ENCODE data around the gene RNF10.
"Not testable (repeated sequence)": the region's sequence is repeated elsewhere in the genome, so short reads cannot be mapped to it uniquely, and the experiment has no call there.

RNF10 gene

DNA sequence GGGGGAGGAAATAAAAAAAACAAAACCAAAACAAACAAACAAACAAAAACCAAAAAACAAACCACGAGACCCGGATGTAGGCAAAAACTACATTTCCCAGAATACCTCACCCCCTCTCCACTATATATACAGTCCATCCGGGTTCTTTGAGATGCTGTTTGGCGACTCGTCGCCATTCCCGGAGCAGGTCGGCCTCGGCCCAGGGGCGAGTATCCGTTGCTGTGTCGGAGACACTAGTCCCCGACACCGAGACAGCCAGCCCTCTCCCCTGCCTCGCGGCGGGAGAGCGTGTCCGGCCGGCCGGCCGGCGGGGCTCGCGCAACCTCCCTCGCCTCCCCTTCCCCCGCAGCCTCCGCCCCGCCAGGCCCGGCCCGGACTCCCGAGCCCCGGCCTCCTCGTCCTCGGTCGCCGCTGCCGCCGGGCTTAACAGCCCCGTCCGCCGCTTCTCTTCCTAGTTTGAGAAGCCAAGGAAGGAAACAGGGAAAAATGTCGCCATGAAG is at the start of gene RNF10:
Gene RNF10 (plus strand): TSS at position 154 of the 500 bp plus-strand sequence. CDS start 456 bp downstream, outside the sequence.
- DNase-seq (ENCODE audit: low read depth in 2 of 2, low spot score in 1 of 2): peak; percentile 38 to 47

DNA sequence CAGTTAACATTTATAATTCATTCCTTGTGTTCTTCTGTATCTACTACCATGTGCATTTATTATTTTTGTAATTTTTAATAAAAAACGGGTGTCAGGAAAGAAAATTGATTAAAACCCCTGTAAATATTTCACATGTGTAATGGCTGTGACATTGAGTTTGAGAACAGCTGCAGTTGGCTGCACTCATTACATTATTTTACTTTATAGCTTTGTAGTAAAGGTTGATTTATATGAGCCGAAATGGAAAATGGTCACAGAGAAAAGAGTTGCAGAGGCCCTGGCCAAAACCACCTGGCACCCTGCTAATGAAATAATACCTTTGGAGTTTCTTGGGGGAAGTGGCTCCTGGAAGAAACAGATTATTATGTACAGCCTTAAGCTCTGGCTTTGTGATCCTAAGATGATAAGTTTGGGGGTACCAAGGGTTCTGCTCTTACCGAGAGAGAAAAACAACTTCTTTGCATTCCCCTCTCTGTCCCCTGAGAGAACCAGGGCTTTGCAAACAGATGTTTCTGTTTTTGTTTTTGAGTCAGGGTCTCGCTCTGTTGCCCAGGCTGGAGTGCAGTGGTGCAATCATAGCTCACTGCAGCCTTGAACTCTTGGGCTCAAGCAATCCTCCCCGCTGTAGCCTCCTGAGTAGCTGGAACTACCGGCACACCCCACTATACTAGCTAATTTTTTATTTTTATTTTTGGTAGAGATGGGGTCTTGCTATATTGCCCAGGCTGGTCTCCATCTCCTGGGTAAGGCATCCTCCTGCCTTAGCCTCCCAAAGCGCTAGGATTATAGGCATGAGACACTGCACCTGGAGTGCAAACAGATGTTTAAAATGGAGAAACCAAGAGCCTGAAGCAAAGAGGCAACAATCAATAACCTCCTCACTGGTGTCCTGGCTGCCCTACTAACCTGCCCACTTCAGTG is 47.9 kb upstream of the RNF10 start:
- DNase-seq (ENCODE audit: low read depth in 2 of 2, low spot score in 1 of 2): no peak

DNA sequence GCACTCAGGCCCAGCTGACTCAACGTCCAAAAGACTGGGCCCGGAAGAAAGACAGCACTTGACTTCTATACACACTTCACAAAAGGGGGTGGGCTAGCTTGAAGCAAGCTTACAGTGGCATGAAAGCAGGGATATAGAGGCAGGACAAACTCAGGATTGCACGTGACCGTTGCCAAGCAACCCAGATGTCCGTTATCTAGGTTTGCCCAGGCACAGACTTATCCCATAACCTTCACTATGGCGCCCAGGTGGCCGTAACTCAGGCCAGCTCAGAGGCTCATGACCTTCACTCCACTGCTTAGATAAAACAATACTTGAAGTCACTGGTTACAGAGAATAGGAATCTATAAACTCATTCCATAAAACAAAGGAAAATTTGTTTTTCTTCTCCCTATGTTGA is 46.6 kb upstream of the RNF10 start:
- DNase-seq (ENCODE audit: low read depth in 2 of 2, low spot score in 1 of 2): not testable (repeated sequence)

DNA sequence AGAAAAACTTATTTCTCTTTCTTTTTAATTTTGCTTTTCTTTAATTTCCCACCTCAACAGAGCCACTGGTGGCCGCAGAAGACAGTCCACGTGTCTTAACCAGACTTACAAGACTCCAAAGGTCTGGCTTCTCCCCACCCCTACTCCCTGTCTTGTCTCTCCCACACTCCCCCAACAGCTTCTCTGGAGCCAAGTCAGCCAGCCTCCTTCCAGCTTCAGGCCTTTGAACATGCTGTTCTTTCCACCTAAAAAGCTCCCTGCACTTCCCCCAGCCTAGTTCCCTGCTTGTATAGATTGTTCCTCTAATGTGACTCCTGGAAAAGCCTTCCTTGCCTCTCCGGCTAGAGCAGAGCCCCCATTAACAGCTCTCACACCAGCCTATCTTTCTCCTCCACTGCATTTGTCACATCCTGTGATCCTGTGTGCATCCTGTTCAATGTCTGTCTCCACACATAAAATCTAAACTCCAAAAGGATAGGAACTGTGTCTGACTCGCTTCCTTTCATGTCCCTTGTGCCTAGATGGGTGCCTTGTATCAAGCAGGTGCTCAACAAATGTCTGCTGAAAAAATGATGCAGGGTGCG is 46.0 kb upstream of the RNF10 start:
- DNase-seq (ENCODE audit: low read depth in 2 of 2, low spot score in 1 of 2): no peak

DNA sequence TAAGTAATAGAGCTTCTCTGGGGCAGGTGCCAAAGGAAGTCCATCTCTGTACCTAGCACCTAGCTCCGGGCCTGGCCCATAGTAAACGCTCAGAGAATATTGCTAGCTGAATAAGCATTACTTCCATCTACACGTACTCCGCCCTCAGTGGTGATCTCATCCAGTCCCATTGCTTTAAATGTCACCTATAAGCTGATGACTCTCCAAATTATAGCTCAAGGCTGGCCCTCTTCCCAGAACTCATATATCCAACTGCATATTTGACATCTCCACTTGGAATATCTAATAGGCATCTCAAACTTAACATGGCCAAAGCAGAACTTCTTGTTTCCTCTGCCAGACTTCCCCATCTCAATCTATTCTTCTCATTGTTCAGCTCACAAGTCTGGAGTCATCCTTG is 45.1 kb upstream of the RNF10 start:
- no peak for DNase-seq (ENCODE audit: low read depth in 2 of 2, low spot score in 1 of 2)

DNA sequence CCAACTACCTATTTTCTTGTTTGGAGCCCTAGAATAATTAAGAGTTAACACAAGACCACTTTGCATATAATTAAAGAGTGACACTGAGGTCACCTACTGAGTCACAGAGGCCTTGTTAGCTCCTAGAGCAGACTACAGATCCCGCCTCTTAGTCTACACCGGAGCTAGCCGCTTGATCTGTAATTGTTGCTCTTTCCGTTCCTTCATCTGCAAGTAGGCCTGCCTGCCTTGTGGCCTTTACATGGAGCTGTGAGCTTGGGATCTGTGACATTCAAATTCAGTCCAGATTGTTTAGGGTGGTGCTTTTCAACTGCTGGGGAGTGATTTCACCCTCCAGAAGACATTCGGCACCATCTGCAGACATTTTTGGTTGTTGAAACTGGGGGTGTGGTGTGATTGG is 43.8 kb upstream of the RNF10 start:
- no peak for DNase-seq (ENCODE audit: low read depth in 2 of 2, low spot score in 1 of 2)

DNA sequence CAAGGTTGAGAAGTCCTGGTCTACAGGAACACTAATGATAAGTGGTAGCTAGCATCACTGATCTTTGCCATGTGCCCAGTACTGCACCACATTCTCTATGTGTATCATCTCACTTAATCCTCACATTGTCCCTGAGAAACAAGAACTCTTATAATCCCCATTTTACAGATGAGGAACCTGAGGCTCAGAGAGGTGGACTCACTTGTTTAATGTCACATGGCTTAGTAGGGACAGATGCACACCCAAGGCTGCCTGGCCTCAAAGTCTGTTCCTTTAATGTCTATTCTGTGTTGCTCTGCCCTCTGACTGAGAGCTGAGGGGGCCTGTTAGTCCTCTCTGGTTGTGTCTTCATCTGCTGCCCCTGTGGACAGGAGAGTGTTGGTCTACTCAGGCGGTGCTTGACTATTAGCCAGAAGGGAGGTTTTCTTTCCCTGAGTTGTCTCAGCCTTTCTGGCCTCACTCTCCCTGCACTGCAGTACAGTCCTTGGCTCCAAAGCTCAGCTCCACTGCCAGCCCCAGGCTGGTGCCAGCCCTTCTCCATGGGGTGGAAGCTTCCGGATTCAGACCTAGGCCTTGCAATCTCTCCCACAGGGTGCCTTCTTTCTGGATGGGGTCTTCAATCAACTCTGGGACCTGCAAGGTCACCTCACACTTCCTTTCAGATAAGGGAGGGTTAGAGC is 43.2 kb upstream of the RNF10 start:
- no peak for DNase-seq (ENCODE audit: low read depth in 2 of 2, low spot score in 1 of 2)

DNA sequence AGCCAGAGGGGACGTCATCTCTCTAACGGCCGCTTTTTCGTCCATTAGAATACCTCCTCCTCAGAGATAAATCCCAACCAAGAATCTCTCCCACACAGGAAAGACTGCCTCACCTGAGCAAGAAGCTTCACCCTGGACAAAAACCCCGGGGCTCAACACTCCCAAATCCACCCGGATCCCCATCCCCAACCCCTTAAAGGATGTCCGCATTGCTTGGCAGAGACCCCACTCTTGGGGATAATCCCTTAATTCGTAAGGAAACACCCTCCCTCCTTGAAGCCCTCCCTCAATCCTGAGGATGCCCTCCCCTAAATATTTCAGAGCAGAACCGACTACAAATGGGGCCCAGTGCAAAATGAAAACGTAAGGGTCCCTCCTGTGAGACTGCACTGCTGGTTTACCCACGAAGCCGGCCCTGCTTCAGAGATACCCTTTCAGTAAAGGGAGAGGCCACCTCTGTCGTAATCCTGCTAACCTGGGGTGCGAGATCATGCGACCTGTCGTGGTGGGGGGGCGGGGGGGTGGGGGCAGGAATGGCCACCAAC is 38.9 kb upstream of the RNF10 start:
- no peak for DNase-seq (ENCODE audit: low read depth in 2 of 2, low spot score in 1 of 2)

DNA sequence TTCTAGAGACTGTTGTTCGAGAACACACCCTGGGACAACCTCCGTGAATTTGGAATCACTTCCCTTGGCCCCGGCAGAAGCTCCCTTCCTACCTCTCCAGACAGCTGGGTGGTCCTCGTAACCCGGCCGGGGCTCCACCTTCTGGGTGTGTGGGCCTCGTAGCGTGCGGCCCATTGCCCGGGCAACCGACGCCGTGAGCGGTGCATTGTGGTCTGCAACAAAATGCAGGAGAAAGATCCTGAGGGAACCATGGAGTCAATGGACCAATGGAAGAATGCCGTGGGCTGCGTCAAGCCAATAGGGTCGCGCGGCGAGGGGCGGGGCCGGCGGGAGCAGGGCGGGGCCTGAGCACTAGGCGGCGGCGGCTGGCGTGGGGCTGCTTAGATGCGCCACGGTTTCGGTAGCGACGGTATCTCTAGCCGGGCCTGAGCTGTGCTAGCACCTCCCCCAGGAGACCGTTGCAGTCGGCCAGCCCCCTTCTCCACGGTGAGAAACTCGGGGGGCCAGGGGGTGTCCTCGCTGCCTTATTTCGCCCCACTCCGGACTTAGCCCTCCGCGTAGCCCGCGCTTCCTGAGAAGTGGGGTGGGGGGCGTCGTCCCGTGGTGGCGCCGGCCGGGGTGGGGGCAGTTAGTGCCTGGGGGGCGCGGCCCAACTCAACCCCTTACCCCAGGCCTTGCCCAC is 38.3 kb upstream of the RNF10 start, which contains the start of gene DYNLL1:
Gene DYNLL1 (plus strand): TSS at position 383 of the 682 bp plus-strand sequence. CDS start 309 bp downstream, outside the sequence.
- peak; percentile 93 to 94 for DNase-seq (ENCODE audit: low read depth in 2 of 2, low spot score in 1 of 2)

DNA sequence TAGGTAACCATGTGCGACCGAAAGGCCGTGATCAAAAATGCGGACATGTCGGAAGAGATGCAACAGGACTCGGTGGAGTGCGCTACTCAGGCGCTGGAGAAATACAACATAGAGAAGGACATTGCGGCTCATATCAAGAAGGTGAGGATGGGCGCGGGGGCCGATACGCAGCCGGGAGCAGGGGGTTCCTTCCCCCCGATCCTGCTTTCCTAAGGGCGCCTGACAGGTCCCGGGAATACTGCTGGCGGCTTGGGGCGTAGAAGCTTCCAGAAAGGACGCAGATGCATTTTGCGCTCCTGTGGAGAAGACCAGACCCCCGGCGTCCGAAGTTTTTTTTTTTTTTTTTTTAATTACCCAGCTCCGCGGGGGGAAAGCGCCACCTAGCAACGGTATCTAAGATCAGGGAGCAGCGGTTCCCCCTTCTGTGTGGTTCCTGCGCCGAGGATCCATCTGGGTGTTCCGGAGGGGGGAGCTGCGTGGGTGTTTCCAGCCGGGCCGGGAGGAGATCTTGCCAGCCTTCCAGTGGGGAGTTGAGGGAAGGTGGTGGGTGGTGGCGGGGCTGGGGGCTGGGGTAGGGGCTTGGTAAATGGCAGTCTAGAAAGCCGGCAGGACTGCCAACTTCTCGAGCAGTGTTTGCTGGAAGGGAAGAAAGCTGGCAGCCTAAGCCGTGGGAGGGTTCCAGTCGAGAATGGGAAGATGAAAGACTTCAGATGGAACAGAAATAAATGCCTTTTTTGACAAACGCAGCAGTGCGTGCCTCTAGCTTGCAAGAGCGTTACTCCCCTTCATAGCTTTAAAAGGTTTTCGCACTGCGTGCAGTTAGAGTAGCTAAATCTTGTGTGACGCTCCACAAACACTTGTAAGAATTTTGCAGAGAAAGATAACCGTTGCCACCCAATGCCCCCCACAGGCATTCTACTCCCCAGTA is 37.5 kb upstream of the RNF10 start:
- DNase-seq (ENCODE audit: low read depth in 2 of 2, low spot score in 1 of 2): peak in 1 of 2 donors; percentile 14

DNA sequence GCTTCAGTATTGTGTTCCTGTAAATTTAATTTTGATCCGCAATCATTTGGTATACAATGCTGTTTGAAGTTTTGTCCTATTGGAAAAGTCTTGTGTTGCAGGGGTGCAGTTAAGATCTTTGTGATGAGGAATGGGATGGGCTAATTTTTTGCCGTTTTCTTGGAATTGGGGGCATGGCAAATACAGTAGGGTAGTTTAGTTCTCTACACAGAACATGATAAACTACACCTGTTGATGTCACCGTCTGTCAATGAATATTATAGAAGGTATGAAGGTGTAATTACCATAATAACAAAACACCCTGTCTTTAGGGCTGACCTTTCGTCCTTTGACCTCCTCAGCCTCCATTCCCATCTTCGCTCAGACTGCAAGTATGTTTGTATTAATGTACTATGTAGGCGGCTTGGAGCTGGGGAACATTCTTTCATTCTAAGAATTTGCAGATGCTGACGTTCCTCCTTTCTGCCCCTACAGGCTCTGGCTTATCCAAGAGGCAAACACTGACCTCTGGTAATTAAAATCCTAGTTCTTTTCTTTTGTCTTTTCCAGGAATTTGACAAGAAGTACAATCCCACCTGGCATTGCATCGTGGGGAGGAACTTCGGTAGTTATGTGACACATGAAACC is 36.5 kb upstream of the RNF10 start:
- DNase-seq (ENCODE audit: low read depth in 2 of 2, low spot score in 1 of 2): no peak

DNA sequence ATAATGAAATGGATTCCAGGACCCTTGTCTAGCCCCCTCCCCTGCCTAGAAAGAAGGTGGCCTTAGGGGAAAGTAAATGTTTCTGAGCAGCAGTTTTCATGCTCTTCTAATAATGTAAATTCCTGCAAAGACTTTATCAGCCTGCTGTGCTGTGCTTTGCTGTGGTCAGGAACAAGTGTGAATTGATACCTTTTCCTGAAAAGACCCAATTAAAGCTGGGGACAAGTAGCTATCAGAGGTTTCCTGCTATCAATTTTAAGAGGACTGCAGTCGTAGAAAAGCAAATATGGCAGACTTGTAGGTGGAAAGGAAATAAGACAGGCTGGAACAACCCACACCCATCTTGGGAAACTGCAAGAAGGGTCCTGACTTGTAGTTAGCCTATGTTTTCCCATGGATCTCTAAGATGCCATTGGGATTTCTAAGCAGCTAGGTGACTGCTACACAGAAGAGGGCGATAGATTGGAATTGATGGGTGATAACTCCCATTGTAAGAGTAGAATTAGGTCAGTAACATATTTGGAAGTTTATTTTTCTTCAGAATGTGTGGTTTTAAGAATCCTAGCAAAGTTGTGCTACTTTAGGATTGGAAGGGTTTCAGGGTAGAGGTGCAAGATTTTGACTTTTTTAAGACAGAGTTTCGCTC is 35.2 kb upstream of the RNF10 start:
- DNase-seq (ENCODE audit: low read depth in 2 of 2, low spot score in 1 of 2): no peak

DNA sequence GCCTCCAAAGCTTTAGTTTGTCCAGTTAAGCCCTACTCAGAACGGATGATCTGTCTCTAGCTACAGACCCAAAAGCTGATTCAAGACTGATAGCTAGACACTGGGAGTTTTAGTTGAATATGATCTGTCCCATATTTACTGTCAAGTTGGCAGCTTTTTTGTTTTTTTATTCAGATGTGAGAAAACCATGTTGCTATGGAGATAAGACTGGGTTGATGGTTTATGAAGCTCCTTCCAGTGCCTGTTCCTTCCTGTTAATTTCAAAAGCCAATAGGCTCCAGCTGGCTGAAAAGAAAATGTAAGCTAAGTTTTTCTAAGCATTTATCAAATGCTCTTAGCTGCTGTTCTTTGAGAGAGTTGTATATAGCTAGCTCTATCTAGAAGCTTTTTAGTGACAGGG is 33.6 kb upstream of the RNF10 start:
- DNase-seq (ENCODE audit: low read depth in 2 of 2, low spot score in 1 of 2): no peak

DNA sequence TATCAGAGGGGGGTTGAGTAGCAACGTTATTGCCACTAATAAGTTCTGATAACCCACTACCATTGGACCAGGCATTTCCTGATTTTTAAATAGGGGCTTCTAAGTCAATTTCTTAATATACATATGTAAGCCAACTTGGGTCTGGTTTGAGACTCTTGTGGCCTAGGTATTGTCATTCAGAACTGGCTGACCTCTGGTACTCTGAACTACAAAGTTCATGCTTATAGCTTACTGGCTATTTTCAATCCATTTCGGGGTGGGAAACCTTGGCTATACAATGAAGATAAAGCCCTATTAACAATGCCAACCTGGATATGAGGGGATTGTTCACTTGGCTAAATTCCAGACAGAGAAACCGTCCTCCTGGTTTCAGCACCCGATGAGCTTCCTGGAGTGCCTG is 29.6 kb upstream of the RNF10 start:
- DNase-seq (ENCODE audit: low read depth in 2 of 2, low spot score in 1 of 2): no peak

DNA sequence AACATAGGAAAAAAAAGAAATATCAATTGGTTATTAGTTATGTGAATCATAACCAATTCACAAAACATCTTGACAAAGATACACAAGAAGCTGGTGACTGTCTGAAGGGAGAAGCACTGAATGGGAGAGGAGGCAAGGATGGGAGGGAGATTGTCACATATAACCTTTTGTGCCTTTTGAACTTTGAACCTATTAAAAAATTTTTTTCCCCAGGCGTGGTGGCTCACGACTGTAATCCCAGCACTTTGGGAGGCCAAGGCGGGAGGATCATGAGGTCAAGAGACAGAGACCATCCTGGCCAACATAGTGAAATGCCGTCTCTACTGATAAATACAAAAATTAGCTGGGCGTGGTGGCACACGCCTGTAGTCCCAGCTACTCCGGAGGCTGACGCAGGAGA is 25.6 kb upstream of the RNF10 start:
- DNase-seq (ENCODE audit: low read depth in 2 of 2, low spot score in 1 of 2): no peak

DNA sequence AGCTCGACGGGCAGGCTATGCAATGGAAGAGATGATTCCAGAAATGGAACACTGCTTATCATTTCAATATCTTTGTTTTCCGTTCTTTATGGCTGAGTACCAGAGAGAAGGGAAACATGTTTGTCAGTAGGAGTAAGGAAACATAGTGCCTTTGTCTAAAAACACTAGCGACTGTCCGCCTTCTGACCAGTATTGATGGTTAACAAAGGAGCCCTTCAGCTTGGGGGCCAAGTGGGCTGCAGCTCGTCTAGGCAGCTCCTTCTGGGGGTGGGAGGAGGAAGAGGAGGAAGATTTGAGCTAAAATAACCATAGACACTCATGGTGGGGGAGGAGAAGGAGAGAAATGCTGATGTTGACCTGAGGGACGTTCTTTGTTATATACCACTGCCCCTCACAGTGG is 20.2 kb upstream of the RNF10 start:
- DNase-seq (ENCODE audit: low read depth in 2 of 2, low spot score in 1 of 2): no peak

DNA sequence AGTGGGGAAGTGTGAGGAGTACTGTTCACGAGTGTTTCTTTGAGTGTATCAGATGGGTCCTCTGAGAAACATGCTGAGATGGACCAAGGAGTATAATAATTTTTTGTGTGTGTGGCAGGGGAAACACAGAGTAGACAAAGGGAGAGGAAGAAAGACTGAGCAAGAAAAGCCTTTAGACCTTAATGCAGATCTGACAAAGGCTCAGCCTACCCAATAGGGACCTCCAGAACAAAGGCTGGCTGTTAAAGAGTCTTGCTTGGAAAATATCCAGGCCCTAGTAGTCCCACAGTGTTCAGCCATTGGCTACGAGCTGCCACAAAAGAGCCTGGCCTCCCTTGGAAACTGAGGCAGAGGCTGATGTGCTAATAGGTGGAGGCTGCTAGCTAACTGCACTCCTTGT is 18.7 kb upstream of the RNF10 start:
- DNase-seq (ENCODE audit: low read depth in 2 of 2, low spot score in 1 of 2): no peak

DNA sequence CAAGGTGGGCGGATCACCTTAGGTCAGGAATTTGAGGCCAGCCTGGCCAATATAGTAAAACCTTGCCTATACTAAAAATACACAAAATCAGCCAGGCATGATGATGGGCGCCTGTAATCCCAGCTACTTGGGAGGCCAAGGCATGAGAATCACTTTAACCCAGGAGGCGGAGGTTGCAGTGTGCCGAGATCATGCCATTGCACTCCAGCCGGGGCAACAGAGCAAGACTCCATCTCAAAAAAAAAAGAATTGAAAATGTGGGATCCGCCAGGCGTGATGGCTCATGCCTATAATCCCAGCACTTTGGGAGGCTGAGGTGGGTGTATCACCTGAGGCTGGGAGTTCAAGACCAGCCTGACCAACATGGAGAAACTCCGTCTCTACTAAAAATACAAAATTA is 14.8 kb upstream of the RNF10 start:
- not testable (repeated sequence) for DNase-seq (ENCODE audit: low read depth in 2 of 2, low spot score in 1 of 2)

DNA sequence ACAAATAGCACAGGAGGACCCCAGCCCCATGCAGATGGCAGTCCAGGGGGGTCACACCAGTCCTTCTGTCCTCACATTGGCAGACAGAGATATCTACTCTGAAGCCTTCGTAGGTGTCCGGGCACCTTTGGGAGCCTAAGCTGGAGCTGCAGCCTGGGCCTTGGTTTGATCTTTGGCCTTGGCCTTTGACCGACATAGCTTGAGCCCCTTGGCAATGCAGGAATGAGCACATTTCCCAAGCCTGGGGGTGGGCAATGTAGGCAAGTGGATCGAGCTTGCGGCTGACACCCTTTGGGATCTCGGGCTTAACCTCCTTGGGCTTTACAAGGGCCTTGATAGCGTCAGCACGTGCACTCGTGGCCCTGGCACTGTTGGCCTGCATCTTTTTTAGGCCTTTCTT is 11.6 kb upstream of the RNF10 start:
- DNase-seq (ENCODE audit: low read depth in 2 of 2, low spot score in 1 of 2): no peak

Data from stimulated activated CD8-positive, alpha-beta memory T cell treated with anti-CD3 and anti-CD28 coated beads, Interleukin-4, amount 100 ng/mL, for 1 hour (primary cell).